Measurements from ENCODE around the gene MOB4.
"Not testable (repeated sequence)": the region's sequence is repeated elsewhere in the genome, so short reads cannot be mapped to it uniquely, and the experiment has no call there.

MOB4 gene

DNA sequence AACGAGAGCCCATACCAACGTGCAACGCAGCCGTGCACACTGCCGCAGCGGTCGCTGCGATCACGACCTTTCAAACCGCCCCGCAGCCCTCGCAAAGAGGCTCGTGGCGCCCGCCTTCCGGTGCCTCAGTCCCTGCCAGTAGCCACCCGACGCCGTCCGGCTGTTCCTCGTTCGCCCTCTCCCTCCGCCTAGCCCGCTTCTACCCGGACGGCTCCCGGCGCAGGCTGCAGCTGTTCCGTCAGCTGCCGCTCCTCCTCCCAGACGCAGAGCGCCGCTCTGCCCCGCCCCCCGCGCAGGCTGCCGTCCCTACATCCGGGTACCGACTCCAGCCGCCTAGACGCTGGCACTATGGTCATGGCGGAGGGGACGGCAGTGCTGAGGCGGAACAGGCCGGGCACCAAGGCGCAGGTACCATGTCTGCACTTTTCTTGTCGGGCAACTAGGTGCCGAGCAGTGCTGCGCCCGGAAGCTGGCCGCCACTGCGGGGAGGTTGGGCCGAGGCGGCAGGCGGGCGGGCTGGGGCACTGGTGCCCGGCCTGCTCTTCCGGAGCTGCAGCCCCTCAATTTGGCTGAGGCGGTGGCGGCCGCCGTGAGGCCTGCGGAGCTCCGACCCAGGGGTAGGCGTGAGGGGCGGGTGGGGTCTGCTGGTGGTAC lies at the start of gene MOB4:
MOB4 (plus strand) TSS at position 328 of the 654 bp plus-strand sequence; CDS start at position 349, 21 bp downstream.
- DNase-seq (ENCODE audit: low read depth in 2 of 2), result peak; percentile 91 to 93

DNA sequence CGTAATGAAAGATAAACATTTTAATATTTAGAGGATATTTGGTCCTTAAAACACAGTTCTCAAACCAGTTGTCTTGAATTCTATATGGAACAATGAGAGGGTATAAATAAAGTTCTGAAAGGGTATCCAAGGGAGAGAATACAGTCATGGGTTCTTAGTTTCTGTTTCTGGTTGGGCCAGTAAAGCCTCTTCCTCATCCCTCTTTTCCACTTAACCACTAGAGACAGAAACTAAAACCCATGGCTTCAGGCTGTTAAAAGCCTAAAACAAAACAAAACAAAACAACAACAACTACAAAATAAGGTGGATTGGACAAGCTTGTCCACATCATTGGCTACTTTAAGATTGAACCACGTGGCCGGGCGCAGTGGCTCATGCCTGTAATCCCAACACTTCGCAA lies 43.7 kb upstream of the MOB4 start:
- no peak for DNase-seq (ENCODE audit: low read depth in 2 of 2)

- no peak for DNase-seq (ENCODE audit: low read depth in 2 of 2)
These were observed 38.1 kb upstream of the MOB4 start for GRCh38 chr2:197477797-197478196.

DNA sequence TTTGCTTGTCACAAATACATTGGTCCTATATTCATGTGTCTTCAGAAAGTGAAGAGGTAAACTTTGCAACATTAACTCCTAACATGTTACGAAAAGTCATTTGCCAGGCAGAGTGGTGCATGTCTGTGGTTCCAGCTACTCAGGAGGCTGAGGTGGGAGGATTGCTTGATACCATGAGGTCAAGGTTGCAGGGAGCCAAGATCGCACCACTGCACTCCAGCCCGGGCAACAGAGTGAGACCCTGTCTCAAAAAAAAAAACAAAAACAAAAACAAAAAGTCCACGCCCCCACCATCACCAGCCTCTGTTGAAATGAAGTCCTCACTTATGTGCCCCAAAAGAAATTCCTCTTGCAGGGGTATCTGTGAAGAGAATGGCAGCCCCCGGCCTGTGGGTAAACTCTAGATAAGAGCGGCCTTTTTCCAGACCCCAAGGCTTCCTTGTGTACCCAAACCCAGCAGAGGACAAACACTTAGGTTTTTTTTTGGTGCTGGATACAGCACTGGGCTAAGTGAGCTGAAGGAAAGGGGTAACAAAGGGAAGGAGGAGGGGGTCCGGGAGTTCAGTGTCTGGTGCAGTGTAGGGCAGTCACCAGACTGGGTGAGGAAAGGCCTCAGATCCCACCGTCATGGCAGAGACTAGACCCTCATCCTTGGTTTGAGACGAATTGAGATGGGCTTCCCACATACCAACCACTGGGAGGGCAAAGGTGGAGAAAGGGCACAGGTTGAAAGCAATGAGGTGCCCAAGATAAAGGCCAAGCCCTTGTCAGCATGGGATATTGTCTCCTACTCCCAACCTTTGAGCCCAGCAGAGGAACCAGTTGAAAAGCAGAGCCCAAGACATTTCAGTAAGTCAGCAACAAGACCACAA lies 35.5 kb upstream of the MOB4 start:
- no peak for DNase-seq (ENCODE audit: low read depth in 2 of 2)

DNA sequence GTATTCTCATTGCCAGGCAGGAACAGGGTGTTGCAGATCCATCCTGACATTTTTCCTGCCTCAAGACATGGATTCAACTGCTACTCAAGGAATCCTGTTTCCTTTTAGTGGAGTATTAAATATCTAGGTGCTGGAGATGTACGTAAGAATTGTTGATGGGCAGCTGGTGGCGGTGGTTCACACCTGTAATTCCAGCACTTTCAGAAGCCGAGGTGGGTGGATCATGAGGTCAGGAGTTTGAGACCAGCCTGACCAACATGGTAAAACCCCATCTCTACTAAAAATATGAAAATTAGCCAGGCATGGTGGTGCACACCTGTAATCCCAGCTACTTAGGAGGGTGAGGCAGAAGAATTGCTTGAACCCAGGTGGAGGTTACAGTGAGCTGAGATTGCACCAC lies 31.6 kb upstream of the MOB4 start:
- not testable (repeated sequence) for DNase-seq (ENCODE audit: low read depth in 2 of 2)

GRCh38 chr2:197486175-197486574 lies 29.7 kb upstream of the MOB4 start:
- no peak for DNase-seq (ENCODE audit: low read depth in 2 of 2)

DNA sequence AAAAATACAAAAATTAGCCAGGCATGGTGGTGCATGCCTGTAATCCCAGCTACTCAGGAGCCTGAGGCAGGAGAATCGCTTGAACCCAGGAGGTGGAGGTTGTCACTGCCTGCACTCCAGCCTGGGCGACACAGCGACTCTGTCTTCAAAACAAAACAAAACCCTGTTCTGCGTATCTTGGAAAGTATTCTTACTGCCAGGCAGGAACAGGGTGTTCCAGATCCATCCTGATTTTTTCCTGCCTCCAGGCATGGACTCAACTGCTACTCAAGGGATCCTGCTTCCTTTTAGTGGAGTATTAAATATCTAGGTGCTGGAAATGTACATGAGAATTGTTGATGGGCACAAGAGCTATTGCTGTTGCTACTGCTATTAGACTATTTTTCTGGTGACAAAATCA lies 28.5 kb upstream of the MOB4 start:
- no peak for DNase-seq (ENCODE audit: low read depth in 2 of 2)

DNA sequence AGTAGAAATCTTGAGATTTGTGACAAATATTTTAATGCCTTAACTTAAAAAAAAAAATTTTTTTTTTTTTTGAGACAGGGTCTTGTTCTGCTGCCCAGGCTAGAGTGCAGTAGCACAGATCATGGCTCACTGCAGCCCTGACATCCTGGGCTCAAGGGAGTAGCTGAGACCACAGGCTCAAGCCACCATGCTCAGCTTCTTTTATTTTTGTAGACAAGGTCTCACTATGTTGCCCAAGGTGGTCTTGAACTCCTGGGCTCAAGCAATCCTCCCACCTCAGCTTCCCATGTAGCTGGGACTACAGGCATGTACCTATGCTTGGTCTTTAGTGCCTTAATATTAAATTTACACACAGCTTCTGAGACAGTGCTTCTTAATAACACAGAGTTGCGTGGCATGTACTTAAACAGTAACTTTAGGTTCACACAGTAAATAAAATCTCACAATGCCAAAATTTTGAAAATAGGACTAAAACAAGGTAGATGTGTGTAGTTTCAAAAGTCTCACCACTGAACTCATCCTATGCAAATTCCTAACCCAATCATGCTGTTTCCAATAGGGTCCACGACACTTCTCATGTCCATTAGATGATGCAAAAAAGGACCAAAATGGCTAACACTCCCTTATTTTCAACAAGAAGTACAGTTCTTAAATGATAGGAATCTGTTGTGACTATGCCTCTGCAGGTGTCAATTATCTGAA lies 20.3 kb upstream of the MOB4 start:
- DNase-seq (ENCODE audit: low read depth in 2 of 2), result no peak

- DNase-seq (ENCODE audit: low read depth in 2 of 2), result no peak
These were observed 19.2 kb upstream of the MOB4 start for GRCh38 chr2:197496695-197497094.

DNA sequence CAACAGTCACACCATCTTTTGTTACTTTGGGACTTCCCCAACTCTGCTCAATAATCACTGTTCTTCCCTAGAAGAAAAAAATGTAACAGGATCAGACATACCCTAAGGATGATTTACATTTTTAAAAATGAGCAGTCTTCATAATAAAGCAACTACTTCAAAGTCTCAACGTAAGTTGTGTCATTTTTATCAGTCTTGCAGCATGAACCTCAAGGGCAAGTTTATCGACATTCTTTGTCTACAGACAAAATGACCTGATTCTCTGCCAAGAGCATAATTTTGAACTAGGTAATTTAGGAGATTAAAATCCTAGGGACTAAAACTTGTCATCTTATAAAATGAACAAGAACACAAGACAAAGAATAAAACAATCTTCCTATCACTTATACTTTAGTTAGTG lies 18.5 kb upstream of the MOB4 start:
- DNase-seq (ENCODE audit: low read depth in 2 of 2), result no peak

- no peak for DNase-seq (ENCODE audit: low read depth in 2 of 2)
These were observed 17.5 kb upstream of the MOB4 start for GRCh38 chr2:197498235-197498936.

DNA sequence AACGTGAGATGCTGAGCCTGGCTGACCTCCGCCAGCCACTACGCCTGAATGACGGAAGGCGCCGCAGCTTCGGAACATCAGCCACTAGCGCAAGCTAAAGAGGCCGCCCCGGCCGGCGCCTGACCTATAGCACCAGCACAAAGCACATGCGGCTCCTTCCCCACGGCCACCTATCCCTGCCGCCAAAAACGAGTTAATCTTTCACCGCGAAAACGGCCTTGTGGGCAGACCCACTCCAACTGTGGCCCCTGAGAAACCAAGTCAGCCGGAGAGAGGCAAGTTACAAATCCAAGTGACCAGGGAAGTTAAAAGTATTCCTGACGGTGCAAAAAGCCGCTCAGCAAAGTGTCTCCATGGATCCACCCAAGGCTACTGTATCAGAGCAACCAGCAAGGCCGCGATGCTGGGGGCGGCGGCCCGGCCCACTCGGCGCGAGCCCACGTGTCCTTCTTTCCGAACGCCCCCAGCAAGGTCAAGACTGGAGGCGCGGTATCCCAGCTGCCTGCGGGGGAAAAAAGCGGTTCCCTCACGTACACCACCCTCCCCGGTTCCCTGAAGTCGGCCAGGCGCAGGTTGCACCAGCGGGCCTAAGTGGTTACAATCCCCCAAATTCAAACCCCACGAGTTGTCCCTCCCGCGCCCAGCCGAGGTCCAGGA lies 16.8 kb upstream of the MOB4 start:
- DNase-seq (ENCODE audit: low read depth in 2 of 2), result peak; percentile 35 to 47

- peak; percentile 95 to 98 for DNase-seq (ENCODE audit: low read depth in 2 of 2)
These were observed 16.0 kb upstream of the MOB4 start, which contains the start of the genes HSPD1 and HSPE1 for GRCh38 chr2:197499594-197500502. Gene HSPD1 (minus strand): TSS chr2:197499840. CDS start chr2:197498848, 992 bp downstream. Gene HSPE1 (plus strand): TSS chr2:197500379. CDS start chr2:197500437, 58 bp downstream.

- DNase-seq (ENCODE audit: low read depth in 2 of 2), result no peak
These were observed 15.2 kb upstream of the MOB4 start for GRCh38 chr2:197500503-197501131.

- DNase-seq (ENCODE audit: low read depth in 2 of 2), result no peak
These were observed 13.7 kb upstream of the MOB4 start for GRCh38 chr2:197502201-197502600.

DNA sequence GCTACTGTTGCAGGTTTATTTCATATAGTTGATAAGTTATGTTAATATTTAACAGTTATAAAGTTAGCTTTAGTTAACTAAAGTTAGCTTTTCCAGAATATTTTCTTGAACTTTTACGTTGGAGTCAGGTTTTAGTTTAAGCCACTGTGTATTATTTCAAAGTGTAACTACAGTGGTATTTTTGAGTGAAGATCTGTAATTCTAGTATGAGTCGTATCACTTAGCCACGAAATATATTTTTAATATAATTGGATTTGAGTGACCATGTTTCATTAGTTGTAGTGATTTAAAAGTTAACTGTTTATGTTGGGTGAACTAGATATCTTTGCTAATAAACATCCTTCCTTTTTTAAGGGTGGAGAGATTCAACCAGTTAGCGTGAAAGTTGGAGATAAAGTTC lies 13.2 kb upstream of the MOB4 start:
- DNase-seq (ENCODE audit: low read depth in 2 of 2), result no peak

GRCh38 chr2:197504000-197504399 lies 11.9 kb upstream of the MOB4 start:
- DNase-seq (ENCODE audit: low read depth in 2 of 2), result no peak

DNA sequence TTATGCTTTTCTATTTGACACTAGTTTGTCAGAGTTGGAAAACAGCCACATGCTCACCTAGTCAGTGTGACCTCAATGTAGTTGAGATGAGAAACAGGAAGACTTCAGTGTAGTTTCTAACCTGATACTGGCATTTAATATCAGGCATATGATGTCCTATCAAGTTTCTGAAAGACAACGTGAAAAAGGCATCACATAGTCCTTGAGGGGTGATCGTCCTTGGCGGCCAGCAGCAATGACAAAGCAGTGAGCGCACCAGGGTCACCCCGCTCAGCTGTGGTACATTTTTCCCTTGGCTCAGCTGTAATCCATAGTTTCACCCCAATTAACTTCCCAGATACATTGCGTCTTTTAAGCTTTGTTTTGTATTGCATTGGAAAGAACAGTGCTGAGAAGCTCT lies 11.4 kb upstream of the MOB4 start:
- no peak for DNase-seq (ENCODE audit: low read depth in 2 of 2)

GRCh38 chr2:197506658-197507057 lies 9.2 kb upstream of the MOB4 start:
- DNase-seq (ENCODE audit: low read depth in 2 of 2), result no peak

DNA sequence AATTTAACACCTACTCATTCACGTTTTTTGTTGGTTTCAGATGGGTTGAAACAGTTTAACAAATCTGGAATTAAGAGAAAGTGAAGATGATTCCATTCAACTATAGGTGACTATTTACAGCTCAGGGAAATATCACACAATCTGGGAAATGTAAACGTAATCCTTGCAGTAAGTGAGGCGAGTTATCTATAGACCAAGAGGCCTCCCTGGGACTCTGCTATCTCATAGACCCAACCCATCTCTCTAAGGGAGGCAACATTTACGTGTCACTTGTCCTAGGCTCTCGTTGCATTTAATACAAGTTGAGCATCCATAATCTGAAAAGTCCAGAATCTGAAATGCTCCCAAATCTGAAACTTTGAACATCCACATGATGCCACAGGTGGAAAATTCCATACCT lies 2.0 kb upstream of the MOB4 start:
- no peak for DNase-seq (ENCODE audit: low read depth in 2 of 2)
